Mesenchymal stem cell (in vitro differentiated cells and primary cell): ENCODE data around the gene SMC1B.
A peak's percentile ranks its signal among the peaks of the same experiment; 100 is the strongest.
"Not testable (repeated sequence)": the region's sequence is repeated elsewhere in the genome, so short reads cannot be mapped to it uniquely, and the experiment has no call there.

Source experiments
- DNase-seq: peaks from one replicate; pipeline ENCODE4 v3.0.0-alpha.2; 2013
- H2AFZ ChIP-seq: one replicate; pipeline ENCODE4 v1.6.1; 2013; ENCODE audit warnings: low read depth, mild to moderate bottlenecking, control low read depth, inconsistent platforms, low read length, moderate library complexity
- H2AK5ac ChIP-seq: 2 replicates; pipeline ENCODE4 v1.6.1; 2013; ENCODE audit warnings: low read length, moderate library complexity, mild to moderate bottlenecking, inconsistent platforms; ENCODE audit not compliant: severe bottlenecking
- H2BK120ac ChIP-seq: one replicate; pipeline ENCODE4 v1.6.1; 2013; ENCODE audit warnings: low read depth, mild to moderate bottlenecking, inconsistent platforms, low read length, moderate library complexity
- H2BK12ac ChIP-seq, 2 experiments: one replicate each; pipeline ENCODE4 v1.6.1; 2013; ENCODE audit warnings: inconsistent platforms in 2 of 2, low read length in 2 of 2, mild to moderate bottlenecking in 2 of 2, moderate library complexity in 2 of 2, control low read depth in 1 of 2
- H2BK15ac ChIP-seq: one replicate; pipeline ENCODE4 v1.6.1; 2013; ENCODE audit warnings: mild to moderate bottlenecking, low read depth, inconsistent platforms; ENCODE audit not compliant: poor library complexity, severe bottlenecking
- H2BK5ac ChIP-seq: 2 replicates; pipeline ENCODE4 v1.6.1; 2013; ENCODE audit warnings: low read depth, mild to moderate bottlenecking, low read length, control low read depth, inconsistent platforms; ENCODE audit not compliant: poor library complexity, severe bottlenecking
- H3K14ac ChIP-seq, 2 experiments: one replicate each; pipeline ENCODE4 v1.6.1; 2013; ENCODE audit warnings: inconsistent platforms in 2 of 2, low read length in 2 of 2, control low read depth in 1 of 2, mild to moderate bottlenecking in 1 of 2, moderate library complexity in 1 of 2
- H3K18ac ChIP-seq, 2 experiments: one replicate each; pipeline ENCODE4 v1.6.1; 2013; ENCODE audit warnings: inconsistent platforms in 2 of 2, low read length in 2 of 2, control low read depth in 1 of 2, low read depth in 1 of 2, mild to moderate bottlenecking in 1 of 2
- H3K23ac ChIP-seq, 2 experiments: one replicate each; pipeline ENCODE4 v1.6.1; 2013; ENCODE audit warnings: inconsistent platforms in 2 of 2, low read length in 2 of 2, mild to moderate bottlenecking in 2 of 2, moderate library complexity in 2 of 2, control low read depth in 1 of 2
- H3K27ac ChIP-seq: 2 replicates; pipeline ENCODE4 v1.5.1; 2013; ENCODE audit warnings: mild to moderate bottlenecking, moderate library complexity, low read length, control low read depth, inconsistent platforms; ENCODE audit not compliant: poor library complexity, severe bottlenecking
- H3K27me3 ChIP-seq, 2 experiments: 2 replicates each; pipeline versions ENCODE4 v1.6.1 to v1.7.0; 2013; ENCODE audit warnings: low read length in 2 of 2, mild to moderate bottlenecking in 2 of 2, moderate library complexity in 2 of 2, control low read depth in 1 of 2, inconsistent platforms in 1 of 2; ENCODE audit not compliant: control insufficient read depth in 1 of 2, insufficient read depth in 1 of 2
- H3K36me3 ChIP-seq, 2 experiments: 2 replicates each; pipeline versions ENCODE4 v1.6.1 to v1.7.0; 2013; ENCODE audit warnings: low read length in 2 of 2, control low read depth in 1 of 2, inconsistent platforms in 1 of 2, low read depth in 1 of 2, mild to moderate bottlenecking in 1 of 2; ENCODE audit not compliant: insufficient read depth in 2 of 2, control insufficient read depth in 1 of 2
- H3K4ac ChIP-seq, 2 experiments: one replicate each; pipeline ENCODE4 v1.6.1; 2013; ENCODE audit warnings: inconsistent platforms in 2 of 2, low read length in 2 of 2, mild to moderate bottlenecking in 2 of 2, moderate library complexity in 2 of 2, control low read depth in 1 of 2, low read depth in 1 of 2
- H3K4me1 ChIP-seq: 2 replicates; pipeline ENCODE4 v1.6.1; 2013; ENCODE audit warnings: low read depth, low read length, control low read depth; ENCODE audit not compliant: control insufficient read depth, insufficient read depth
- H3K4me2 ChIP-seq: 2 replicates; pipeline ENCODE4 v1.6.1; 2013; ENCODE audit warnings: low read length, mild to moderate bottlenecking, inconsistent platforms; ENCODE audit not compliant: poor library complexity, severe bottlenecking
- H3K4me3 ChIP-seq, 2 experiments: 2 replicates each; pipeline versions ENCODE4 v1.5.1 to v1.7.0; 2013; ENCODE audit warnings: low read length in 2 of 2, mild to moderate bottlenecking in 2 of 2, control low read depth in 1 of 2, low read depth in 1 of 2; ENCODE audit not compliant: insufficient read depth in 1 of 2
- H3K79me1 ChIP-seq: replicated peaks from 2 replicates; pipeline ENCODE4 v1.6.1; 2013; ENCODE audit warnings: mild to moderate bottlenecking, control low read depth, low read length, inconsistent platforms; ENCODE audit not compliant: poor library complexity, severe bottlenecking
- H3K9ac ChIP-seq: 2 replicates; pipeline ENCODE4 v1.7.0; 2013; ENCODE audit warnings: mild to moderate bottlenecking, low read length, moderate library complexity
- H3K9me3 ChIP-seq: 2 replicates; pipeline ENCODE4 v1.7.0; 2013; ENCODE audit warnings: mild to moderate bottlenecking, low read length; ENCODE audit not compliant: control insufficient read depth
- H4K8ac ChIP-seq: one replicate; pipeline ENCODE4 v1.6.1; 2013; ENCODE audit warnings: inconsistent platforms, mild to moderate bottlenecking, low read length, moderate library complexity
- H4K91ac ChIP-seq: one replicate; pipeline ENCODE4 v1.6.1; 2013; ENCODE audit warnings: mild to moderate bottlenecking, low read length, inconsistent platforms
- WGBS: methylation state at CpG from one replicate; pipeline ENCODE4 v1.1.7; 2013; ENCODE audit warnings: mixed read lengths; 5-methylcytosine and 5-hydroxymethylcytosine counted together

The SMC1B gene

GRCh38 chr22:45352757-45353156, 60.6 kb downstream of the SMC1B start:
- H3K4me1 ChIP-seq, DNase-seq: not testable (repeated sequence)

DNA sequence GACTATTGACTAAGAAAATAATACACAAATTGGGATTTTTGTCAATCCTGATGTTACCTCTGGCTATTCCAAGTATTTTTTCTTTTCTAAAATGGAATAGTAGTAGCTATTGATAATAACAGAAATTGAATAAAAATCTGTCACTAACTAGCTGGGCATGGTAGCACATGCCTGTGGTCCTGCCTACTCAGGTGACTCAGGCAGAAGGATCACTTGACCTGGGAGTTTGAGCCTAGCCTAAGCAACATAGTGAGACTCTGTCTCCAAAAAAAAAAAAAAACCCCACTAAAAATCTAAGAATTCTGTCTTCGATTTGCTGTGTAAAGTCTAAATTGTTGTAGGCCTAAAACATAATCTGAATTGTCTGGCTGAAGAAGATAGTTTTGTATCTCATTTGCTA, 61.4 kb downstream of the SMC1B start:
- H4K91ac ChIP-seq = no peak overlapping the region
- no peak overlapping the region for H2AFZ ChIP-seq
- no peak overlapping the region for H3K18ac ChIP-seq
- no peak overlapping the region for H3K4me3 ChIP-seq
- H3K79me1 ChIP-seq = no peaks in the 10 kb centered on the region
- no peak overlapping the region for H3K4me2 ChIP-seq
- no peaks in the 10 kb centered on the region for H3K36me3 ChIP-seq
- no CpG with 5 or more reads among the region's 1 CpG for WGBS
- no peak overlapping the region for H2BK15ac ChIP-seq
- H3K27me3 ChIP-seq = no peaks in the 10 kb centered on the region
- H3K4me1 ChIP-seq = no peaks in the 10 kb centered on the region
- H4K8ac ChIP-seq = no peak overlapping the region
- H3K9ac ChIP-seq = no peak overlapping the region
- no peak overlapping the region for H3K4ac ChIP-seq
- no peak overlapping the region for H3K23ac ChIP-seq
- no peak for DNase-seq
- H3K14ac ChIP-seq = no peak overlapping the region
- no peak overlapping the region for H2BK5ac ChIP-seq
- H2AK5ac ChIP-seq = no peak overlapping the region
- no peak overlapping the region for H3K27ac ChIP-seq
- H2BK120ac ChIP-seq = no peak overlapping the region
- no peak overlapping the region for H2BK12ac ChIP-seq
- H3K9me3 ChIP-seq = no peaks in the 10 kb centered on the region

More at GRCh38 chr22:45352757-45353156, 60.6 kb downstream of the SMC1B start:
- not testable (repeated sequence) for H2AK5ac ChIP-seq, H2BK15ac ChIP-seq, H3K36me3 ChIP-seq, H2BK120ac ChIP-seq, H2BK5ac ChIP-seq, H3K23ac ChIP-seq, H4K8ac ChIP-seq, H2BK12ac ChIP-seq, H3K4me2 ChIP-seq, H4K91ac ChIP-seq, H3K4me3 ChIP-seq, H3K14ac ChIP-seq, H3K27me3 ChIP-seq, H2AFZ ChIP-seq, H3K9ac ChIP-seq, H3K9me3 ChIP-seq, H3K18ac ChIP-seq, H3K79me1 ChIP-seq, H3K4ac ChIP-seq, H3K27ac ChIP-seq
- 86% methylated on average over 5 of the region's 5 CpGs for WGBS

DNA sequence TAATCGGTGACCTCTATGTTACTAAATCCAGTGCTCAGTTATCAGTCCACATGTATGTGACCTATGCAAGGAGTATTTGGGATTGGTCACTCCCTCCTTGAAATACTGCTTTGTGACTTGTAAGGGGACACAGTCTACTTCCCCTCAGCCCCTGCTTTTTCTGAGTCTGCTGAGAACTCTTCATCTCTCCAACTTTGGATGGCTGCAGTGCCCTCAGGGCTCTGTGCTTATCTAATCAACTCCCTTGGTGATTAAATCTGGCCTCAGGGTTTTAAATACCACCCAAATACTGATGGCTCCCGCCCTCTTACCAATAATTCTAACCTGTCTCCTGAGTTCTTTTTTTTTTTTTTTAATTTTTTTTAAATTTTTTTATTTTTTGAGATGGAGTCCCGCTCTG, 63.5 kb downstream of the SMC1B start:
- H4K91ac ChIP-seq = no peak overlapping the region
- H3K4me1 ChIP-seq = no peaks in the 10 kb centered on the region
- H3K27ac ChIP-seq = no peak overlapping the region
- H2BK120ac ChIP-seq = no peak overlapping the region
- no peak overlapping the region for H3K4ac ChIP-seq
- no peaks in the 10 kb centered on the region for H3K9me3 ChIP-seq
- no peak overlapping the region for H4K8ac ChIP-seq
- H3K36me3 ChIP-seq = peaks cover 0 to 5% of the 10 kb centered on the region in 2 experiments
- H3K4me3 ChIP-seq = no peak overlapping the region
- H3K27me3 ChIP-seq = no peaks in the 10 kb centered on the region
- H2BK12ac ChIP-seq = no peak overlapping the region
- H3K23ac ChIP-seq = no peak overlapping the region
- H3K4me2 ChIP-seq = no peak overlapping the region
- DNase-seq = no peak
- no peak overlapping the region for H2BK5ac ChIP-seq
- WGBS = 100% methylated on average over 1 of the region's 3 CpGs
- no peak overlapping the region for H2BK15ac ChIP-seq
- H2AFZ ChIP-seq = no peak overlapping the region
- no peak overlapping the region for H2AK5ac ChIP-seq
- no peak overlapping the region for H3K9ac ChIP-seq
- H3K14ac ChIP-seq = no peak overlapping the region
- no peaks in the 10 kb centered on the region for H3K79me1 ChIP-seq
- no peak overlapping the region for H3K18ac ChIP-seq

- Histone ChIP-seq H4K91ac (no peak overlapping the region), H3K18ac (no peak overlapping the region)
These were observed 69.1 kb downstream of the SMC1B start for GRCh38 chr22:45344334-45344733.

More at GRCh38 chr22:45344334-45344733, 69.1 kb downstream of the SMC1B start:
- no peak overlapping the region for H3K4me3 ChIP-seq
- 75% methylated on average over 5 of the region's 5 CpGs for WGBS
- no peaks in the 10 kb centered on the region for H3K4me1 ChIP-seq
- no peak overlapping the region for H3K4me2 ChIP-seq
- H2BK5ac ChIP-seq = no peak overlapping the region
- no peak overlapping the region for H3K14ac ChIP-seq
- no peak overlapping the region for H3K4ac ChIP-seq
- no peak overlapping the region for H2BK120ac ChIP-seq
- H3K23ac ChIP-seq = no peak overlapping the region
- peaks cover 18 to 52% of the 10 kb centered on the region in 2 experiments for H3K36me3 ChIP-seq
- H3K27ac ChIP-seq = no peak overlapping the region
- peak; percentile 28 for DNase-seq
- H4K8ac ChIP-seq = no peak overlapping the region
- no peak overlapping the region for H2BK12ac ChIP-seq
- H3K9me3 ChIP-seq = no peaks in the 10 kb centered on the region
- H3K79me1 ChIP-seq = no peaks in the 10 kb centered on the region
- no peaks in the 10 kb centered on the region for H3K27me3 ChIP-seq
- no peak overlapping the region for H2AK5ac ChIP-seq
- H2AFZ ChIP-seq = no peak overlapping the region
- no peak overlapping the region for H2BK15ac ChIP-seq
- no peak overlapping the region for H3K9ac ChIP-seq
